Fibroblast of villous mesenchyme (primary cell): ENCODE results near the gene CDS1. TPM values are rescaled to one million over a fixed set of nuclear protein-coding genes. Genes with fewer than 3 reads are reported as not detected.
A peak's percentile ranks its signal among the peaks of the same experiment; 100 is the strongest.

ENCODE experiments used
- DNase-seq: peaks from one replicate; pipeline ENCODE4 v3.0.0-alpha.2; 2010; ENCODE audit warnings: low read depth
- H3K4me3 ChIP-seq: 2 replicates; pipeline ENCODE4 v1.5.1; 2011; ENCODE audit warnings: low read depth, mild to moderate bottlenecking, low read length
- total RNA-seq: library from RNA; depleted of rRNA; stranded (reverse); fragments of >200 nt; gene quantifications from 2 replicates; pipeline ENCODE4 v1.2.3, GENCODE V29; 2012
- TF ChIP-seq, protein P1 (sequence below): IDR thresholded peaks from 2 replicates; pipeline ENCODE4 v1.5.1; 2012; ENCODE audit warnings: low read depth, mild to moderate bottlenecking, low read length; ENCODE audit not compliant: insufficient read depth

CDS1 gene
- total RNA-seq, 1 donor: under 0.01 TPM

DNA sequence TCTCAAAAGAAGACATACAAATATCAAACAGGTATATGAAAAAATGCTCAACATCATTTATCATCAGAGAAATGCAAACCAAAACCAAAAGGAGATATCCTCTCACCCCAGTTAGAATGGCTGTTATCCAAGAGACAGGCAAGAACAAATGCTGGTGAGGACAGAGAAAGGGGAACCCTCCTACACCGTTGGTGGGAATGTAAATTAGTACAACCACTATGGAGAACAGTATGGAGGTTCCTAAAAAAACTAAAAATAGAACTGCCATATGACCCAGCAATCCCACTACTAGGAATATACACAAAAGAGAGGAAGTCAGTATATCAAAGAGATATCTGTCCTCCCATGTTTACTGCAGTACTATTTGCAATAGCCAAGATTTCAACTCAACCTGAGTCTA is 83.5 kb downstream of the CDS1 start:
- H3K4me3 ChIP-seq: no peak overlapping the region
- TF ChIP-seq, protein P1, sequence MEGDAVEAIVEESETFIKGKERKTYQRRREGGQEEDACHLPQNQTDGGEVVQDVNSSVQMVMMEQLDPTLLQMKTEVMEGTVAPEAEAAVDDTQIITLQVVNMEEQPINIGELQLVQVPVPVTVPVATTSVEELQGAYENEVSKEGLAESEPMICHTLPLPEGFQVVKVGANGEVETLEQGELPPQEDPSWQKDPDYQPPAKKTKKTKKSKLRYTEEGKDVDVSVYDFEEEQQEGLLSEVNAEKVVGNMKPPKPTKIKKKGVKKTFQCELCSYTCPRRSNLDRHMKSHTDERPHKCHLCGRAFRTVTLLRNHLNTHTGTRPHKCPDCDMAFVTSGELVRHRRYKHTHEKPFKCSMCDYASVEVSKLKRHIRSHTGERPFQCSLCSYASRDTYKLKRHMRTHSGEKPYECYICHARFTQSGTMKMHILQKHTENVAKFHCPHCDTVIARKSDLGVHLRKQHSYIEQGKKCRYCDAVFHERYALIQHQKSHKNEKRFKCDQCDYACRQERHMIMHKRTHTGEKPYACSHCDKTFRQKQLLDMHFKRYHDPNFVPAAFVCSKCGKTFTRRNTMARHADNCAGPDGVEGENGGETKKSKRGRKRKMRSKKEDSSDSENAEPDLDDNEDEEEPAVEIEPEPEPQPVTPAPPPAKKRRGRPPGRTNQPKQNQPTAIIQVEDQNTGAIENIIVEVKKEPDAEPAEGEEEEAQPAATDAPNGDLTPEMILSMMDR: no peak
- DNase-seq: no peak

DNA sequence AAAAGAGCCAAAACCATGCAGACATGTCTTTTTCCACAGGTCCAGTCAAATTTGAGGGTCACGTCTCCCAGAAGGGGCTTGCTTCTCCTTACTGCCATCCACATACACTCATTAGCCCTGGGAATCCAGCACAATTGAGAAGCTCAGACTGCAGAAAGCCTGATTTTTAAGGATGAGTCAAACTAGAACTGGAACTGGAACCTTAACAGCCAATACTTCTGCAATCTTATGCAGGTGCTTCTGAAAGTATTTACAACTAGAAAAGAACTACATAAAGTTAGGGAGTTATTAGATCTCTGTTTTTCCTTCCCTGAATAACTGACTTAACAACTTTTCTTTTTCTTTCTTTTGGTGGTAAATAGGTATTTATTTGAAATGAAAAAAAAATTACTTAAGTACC is 86.3 kb downstream of the CDS1 start:
- TF ChIP-seq, protein P1: no peak
- no peak for DNase-seq
- H3K4me3 ChIP-seq: no peak overlapping the region

DNA sequence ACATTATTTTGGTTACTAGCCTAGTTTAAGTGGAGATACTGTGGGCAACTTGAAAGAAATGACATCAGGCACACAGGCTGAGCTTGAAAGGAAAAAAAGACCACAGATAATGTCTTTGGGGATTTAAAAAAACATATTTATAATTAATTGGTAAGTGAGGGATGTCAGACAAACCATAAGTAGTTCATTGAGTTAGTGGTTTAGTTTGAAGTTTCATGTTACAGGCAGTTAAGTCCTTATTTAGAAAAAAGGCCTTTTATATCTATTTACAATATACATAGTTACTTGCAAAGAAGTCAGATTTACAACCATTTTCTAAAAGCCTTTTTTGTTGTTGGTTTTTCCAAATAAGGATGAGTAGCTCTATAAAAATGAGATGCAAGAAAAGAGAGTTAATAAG is 89.2 kb downstream of the CDS1 start:
- no peak for DNase-seq

DNA sequence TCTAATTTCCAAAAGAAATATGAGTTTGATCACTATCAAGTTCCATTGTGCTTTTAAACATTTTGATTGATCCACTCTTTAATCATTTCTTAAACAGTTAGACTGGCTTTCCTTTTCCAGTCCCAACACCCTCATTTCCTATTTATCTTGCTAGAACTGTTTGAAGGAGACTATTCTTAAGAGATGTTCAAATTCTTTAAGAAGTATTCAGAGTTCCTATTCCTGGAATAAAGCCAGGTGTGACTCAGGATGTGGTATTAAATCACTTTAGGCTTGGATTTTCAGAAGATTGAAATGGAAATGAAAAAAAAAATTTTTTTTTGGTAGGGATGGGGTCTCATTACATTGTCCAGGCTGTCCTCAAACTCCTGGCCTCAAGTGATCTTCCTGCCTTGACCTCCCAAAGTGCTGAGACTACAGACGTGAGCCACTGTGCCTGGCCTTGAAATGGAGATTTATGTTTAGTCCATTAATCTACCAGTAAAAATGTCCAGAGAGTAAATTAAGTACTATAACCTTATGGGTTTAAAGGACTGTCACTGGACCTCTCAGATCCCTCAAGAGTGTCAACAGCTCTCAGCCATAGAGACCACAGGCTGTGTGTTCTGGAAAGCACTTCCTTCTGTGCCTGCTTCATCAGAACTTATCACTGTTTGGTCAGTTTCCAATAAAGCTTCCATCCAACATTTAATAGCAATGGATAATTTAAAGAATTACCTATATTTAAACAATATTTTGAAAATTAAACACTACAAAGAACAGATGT is 90.7 kb downstream of the CDS1 start:
- H3K4me3 ChIP-seq: no peak overlapping the region
- DNase-seq: peak; percentile 81
- TF ChIP-seq, protein P1: no peak

More for the DNA sequence above, 89.2 kb downstream of the CDS1 start:
- TF ChIP-seq, protein P1: no peak
- H3K4me3 ChIP-seq: no peak overlapping the region

DNA sequence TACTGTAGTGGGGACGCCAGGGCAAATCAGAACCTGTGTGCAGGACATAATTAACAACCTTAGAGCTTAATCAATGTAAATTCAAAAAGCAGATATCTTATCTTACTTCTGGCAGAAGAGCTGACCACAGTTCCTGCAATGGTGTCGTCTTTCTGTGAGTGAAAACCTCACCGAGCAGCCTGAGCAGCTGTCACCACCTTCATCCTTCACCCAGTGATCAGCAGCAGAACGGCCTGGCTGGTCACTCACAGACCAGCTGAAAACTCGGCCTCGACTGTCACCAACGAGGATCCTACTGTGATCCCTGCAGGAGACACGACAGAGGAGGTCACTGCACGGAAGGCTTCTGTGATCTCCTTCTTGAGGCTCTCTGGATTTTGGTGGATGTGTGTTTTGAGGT is 94.2 kb downstream of the CDS1 start:
- H3K4me3 ChIP-seq: no peak overlapping the region
- DNase-seq: no peak
- TF ChIP-seq, protein P1: no peak

DNA sequence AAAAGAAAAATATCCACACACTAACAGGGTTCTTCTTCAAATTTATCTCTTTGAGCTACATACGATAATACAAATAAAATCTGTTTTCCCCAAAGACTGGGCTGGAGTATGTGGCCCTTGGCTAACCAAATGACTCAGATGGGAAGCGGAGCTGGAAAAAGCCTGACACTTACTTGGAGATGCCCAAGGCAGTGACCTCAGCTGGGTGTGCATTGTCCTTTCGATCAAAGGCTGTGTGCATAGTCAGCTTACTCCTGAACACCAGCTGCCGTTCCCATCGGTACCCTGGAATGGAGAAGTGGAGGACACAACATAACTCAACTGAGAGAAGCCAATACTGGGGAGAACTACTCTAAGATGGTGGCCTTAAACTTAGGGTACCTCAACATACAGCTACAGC is 95.1 kb downstream of the CDS1 start:
- no peak for DNase-seq
- no peak overlapping the region for H3K4me3 ChIP-seq
- TF ChIP-seq, protein P1: no peak
